CD4-positive, alpha-beta T cell (primary cell): Measurements from ENCODE around the gene MYEF2. TPM values are rescaled to one million over a fixed set of nuclear protein-coding genes. Genes with fewer than 3 reads are reported as not detected.

Source experiments
- ATAC-seq: fragments of 200-7000 bp; cut with Tn5 transposase; one replicate; pipeline ENCODE4 v1.10.0; 2022; ENCODE audit warnings: mild to moderate bottlenecking; ENCODE audit not compliant: poor library complexity
- CTCF ChIA-PET: fragments of 350-600 bp; sonication (Branson Sonifier 250); formaldehyde crosslinking; loops from one replicate; lab custom pipeline; 2021; ENCODE audit warnings: antibody characterized with exemption, inconsistent platforms; lab: Charles Lee
- POLR2A ChIA-PET: fragments of 350-600 bp; sonication (Branson Sonifier 250); formaldehyde crosslinking; loops from one replicate; lab custom pipeline; 2021; ENCODE audit warnings: antibody characterized with exemption, inconsistent platforms; lab: Charles Lee
- DNase-seq, 14 experiments: peaks; one replicate each; pipeline ENCODE4 v3.0.0-alpha.2; 2013 to 2020; ENCODE audit warnings: mixed read lengths in 2 of 14
- H3K27ac ChIP-seq, 2 donors: one replicate each; pipeline versions ENCODE4 v1.5.1 to v1.7.0; 2013; ENCODE audit warnings: low read length in 2 of 2, low read depth in 1 of 2, mild to moderate bottlenecking in 1 of 2
- H3K27me3 ChIP-seq, 2 experiments: 1 replicate in 1 of 2; 2 replicates in 1 of 2; pipeline versions ENCODE4 v1.6.1 to v1.7.0; 2013; ENCODE audit warnings: low read length in 2 of 2, control low read depth in 1 of 2, mild to moderate bottlenecking in 1 of 2, moderate library complexity in 1 of 2; ENCODE audit not compliant: insufficient read depth in 2 of 2, control insufficient read depth in 1 of 2
- H3K36me3 ChIP-seq: one replicate; pipeline ENCODE4 v1.6.1; 2013; ENCODE audit warnings: low read length, control low read depth; ENCODE audit not compliant: insufficient read depth
- H3K4me1 ChIP-seq: one replicate; pipeline ENCODE4 v1.6.1; 2013; ENCODE audit warnings: low read length, control low read depth; ENCODE audit not compliant: insufficient read depth
- H3K4me3 ChIP-seq: one replicate; pipeline ENCODE4 v1.5.1; 2013; ENCODE audit warnings: mild to moderate bottlenecking, low read length, moderate library complexity
- H3K9me3 ChIP-seq, 2 experiments: 1 replicate in 1 of 2; 2 replicates in 1 of 2; pipeline versions ENCODE4 v1.6.1 to v1.7.0; 2013; ENCODE audit warnings: low read length in 2 of 2, mild to moderate bottlenecking in 2 of 2, control low read depth in 1 of 2, moderate library complexity in 1 of 2; ENCODE audit not compliant: control insufficient read depth in 1 of 2, insufficient read depth in 1 of 2
- H3K27ac Mint-ChIP-seq: one replicate; pipeline ENCODE4 v1.8.0; 2020; ENCODE audit warnings: mixed read lengths
- H3K27me3 Mint-ChIP-seq: one replicate; pipeline ENCODE4 v1.8.0; 2021; ENCODE audit warnings: mixed read lengths
- H3K36me3 Mint-ChIP-seq: one replicate; pipeline ENCODE4 v1.8.0; 2021; ENCODE audit warnings: low read depth, mixed read lengths
- H3K4me1 Mint-ChIP-seq: one replicate; pipeline ENCODE4 v1.8.0; 2021; ENCODE audit warnings: low read depth, mixed read lengths
- H3K4me3 Mint-ChIP-seq: one replicate; pipeline ENCODE4 v1.8.0; 2020; ENCODE audit warnings: mild to moderate bottlenecking, mixed read lengths
- H3K9me3 Mint-ChIP-seq: one replicate; pipeline ENCODE4 v1.8.0; 2020; ENCODE audit warnings: mixed read lengths
- CTCF ChIP-seq: fragments of 200-600 bp; IDR thresholded peaks from one replicate; pipeline ENCODE4 v1.8.0; 2022; ENCODE audit warnings: antibody characterized with exemption, mild to moderate bottlenecking
- intact Hi-C, 2 experiments: fragments of 100-400 bp; cut with DNase I in 1 of 2; cut with micrococcal nuclease in 1 of 2; formaldehyde crosslinking; loops; one replicate each; pipeline versions ENCODE4 v1.15.1 to v1.9.0; 2023 to 2025; cut with DNase I, micrococcal nuclease
- total RNA-seq, 174 experiments: library from RNA in 2 of 174; stranded (reverse) in 2 of 174; gene quantifications; one replicate each; pipeline ENCODE4 v1.2.3 and lab custom pipeline; 2021 to 2026

The MYEF2 gene
- total RNA-seq, 2 experiments from 2014 or later, result 19.3 to 24.7 TPM

GRCh38 chr15:48126667-48127355 is 51.3 kb downstream of the MYEF2 start:
- Histone ChIP-seq H3K36me3 (no peaks in the 10 kb centered on the region), H3K4me1 (no peaks in the 10 kb centered on the region), H3K4me3 (no peak overlapping the region), H3K27me3 (no peaks in the 10 kb centered on the region), H3K27ac (no peak overlapping the region), H3K9me3 (no peaks in the 10 kb centered on the region)
- POLR2A ChIA-PET, result no interaction called here
- Mint-ChIP-seq H3K9me3 (no peaks in the 10 kb centered on the region), H3K27me3 (peaks cover 6% of the 10 kb centered on the region), H3K4me3 (no peak overlapping the region), H3K4me1 (no peaks in the 10 kb centered on the region), H3K36me3 (no peaks in the 10 kb centered on the region), H3K27ac (no peak overlapping the region)
- no peak for DNase-seq
- ATAC-seq, result no peak
- CTCF ChIA-PET, result no interaction called here
- intact Hi-C loops, result no loop called here
- no peak for TF ChIP-seq CTCF

GRCh38 chr15:48121849-48122248 is 56.2 kb downstream of the MYEF2 start:
- Histone ChIP-seq H3K36me3 (no peaks in the 10 kb centered on the region), H3K4me1 (no peaks in the 10 kb centered on the region), H3K27me3 (no peaks in the 10 kb centered on the region), H3K4me3 (no peak overlapping the region), H3K9me3 (no peaks in the 10 kb centered on the region), H3K27ac (no peak overlapping the region)
- no peak overlapping the region for H3K27ac Mint-ChIP-seq
- no peak for TF ChIP-seq CTCF
- H3K27me3 Mint-ChIP-seq, result peaks cover 5% of the 10 kb centered on the region
- POLR2A ChIA-PET, result no interaction called here
- no peaks in the 10 kb centered on the region for H3K36me3 Mint-ChIP-seq
- ATAC-seq (no peak), DNase-seq (no peak)
- intact Hi-C loops, result no loop called here
- H3K9me3 Mint-ChIP-seq, result peaks cover 2% of the 10 kb centered on the region
- CTCF ChIA-PET, result no interaction called here
- no peak overlapping the region for H3K4me3 Mint-ChIP-seq
- H3K4me1 Mint-ChIP-seq, result no peaks in the 10 kb centered on the region

- intact Hi-C loops, result no loop called here
- Histone ChIP-seq H3K36me3 (no peaks in the 10 kb centered on the region), H3K27me3 (no peaks in the 10 kb centered on the region), H3K9me3 (no peaks in the 10 kb centered on the region), H3K4me1 (no peaks in the 10 kb centered on the region), H3K27ac (no peak within 1 kb of the TSS), H3K4me3 (no peak within 1 kb of the TSS)
- DNase-seq (no peak), ATAC-seq (no peak)
- H3K9me3 Mint-ChIP-seq, result peaks cover 2% of the 10 kb centered on the region
- no peaks in the 10 kb centered on the region for H3K36me3 Mint-ChIP-seq
- no peak within 1 kb of the TSS for H3K27ac Mint-ChIP-seq
- no peak for TF ChIP-seq CTCF
- ChIA-PET CTCF (no interaction called here), POLR2A (no interaction called here)
- H3K27me3 Mint-ChIP-seq, result peaks cover 13% of the 10 kb centered on the region
- no peaks in the 10 kb centered on the region for H3K4me1 Mint-ChIP-seq
- no peak within 1 kb of the TSS for H3K4me3 Mint-ChIP-seq
Observed at GRCh38 chr15:48120745-48121144, 57.4 kb downstream of the MYEF2 start, which contains the start of gene SLC24A5. SLC24A5 (plus strand) TSS chr15:48120990; CDS start chr15:48121045, 55 bp downstream.
